Endothelial cell of umbilical vein (primary cell): Measurements from ENCODE around the gene EDA. TPM values are rescaled to one million over a fixed set of nuclear protein-coding genes. Genes with fewer than 3 reads are reported as not detected.

Experiments used
- BruUV-seq: library from RNA; stranded (reverse); fragments of 400-500 nt; replicated peaks from 2 replicates; lab custom pipeline; 2021; lab: Mats Ljungman, UMichigan
- CTCF ChIA-PET: fragments of 300-600, 350-600 bp; sonication (Branson Sonifier 250); formaldehyde crosslinking; loops from one replicate; lab custom pipeline; 2021; ENCODE audit warnings: antibody characterized with exemption, inconsistent platforms; lab: Charles Lee
- POLR2A ChIA-PET: fragments of 300-600, 350-600 bp; sonication (Branson Sonifier 250); formaldehyde crosslinking; loops from one replicate; lab custom pipeline; 2021; ENCODE audit warnings: antibody characterized with exemption, inconsistent platforms; lab: Charles Lee
- DNase-seq: peaks from one replicate; pipeline ENCODE4 v3.0.0-alpha.2; 2011; ENCODE audit warnings: low read depth, low spot score
- FAIRE-seq: peaks from 2 replicates; lab custom pipeline; 2011; peaks lifted over from hg19 to GRCh38; lab: Jason Lieb, UNC
- H2AFZ ChIP-seq: 2 replicates; pipeline ENCODE4 v1.6.0; 2012; ENCODE audit warnings: low read depth, low read length, control low read depth, inconsistent platforms
- H3K27ac ChIP-seq: 2 replicates; pipeline ENCODE4 v1.5.1; 2011; ENCODE audit warnings: low read depth, mild to moderate bottlenecking, control low read depth, low read length, moderate library complexity; ENCODE audit not compliant: insufficient read depth
- H3K27me3 ChIP-seq, 2 experiments: 2 replicates each; pipeline versions ENCODE4 v1.6.0 to v1.6.1; 2011; ENCODE audit warnings: low read length in 2 of 2, mixed read lengths in 1 of 2; ENCODE audit not compliant: control insufficient read depth in 2 of 2, insufficient read depth in 2 of 2
- H3K36me3 ChIP-seq, 2 experiments: 2 replicates in 1 of 2; 3 replicates in 1 of 2; pipeline ENCODE4 v1.5.1; 2011; ENCODE audit warnings: low read length in 2 of 2, mild to moderate bottlenecking in 1 of 2, moderate library complexity in 1 of 2; ENCODE audit not compliant: control insufficient read depth in 2 of 2, insufficient read depth in 2 of 2; ENCODE audit errors: extremely low read depth in 1 of 2
- H3K4me1 ChIP-seq: 3 replicates; pipeline ENCODE4 v1.5.1; 2011; ENCODE audit warnings: mild to moderate bottlenecking, low read length; ENCODE audit not compliant: control insufficient read depth, insufficient read depth; ENCODE audit errors: extremely low read depth
- H3K4me2 ChIP-seq: 2 replicates; pipeline ENCODE4 v1.6.1; 2011; ENCODE audit warnings: low read length, control low read depth, mixed read lengths; ENCODE audit not compliant: insufficient read depth
- H3K4me3 ChIP-seq, 3 experiments: fragments of 200-600 bp in 1 of 3; sonication (generic), shearing (Covaris generic) in 1 of 3; replicated peaks in 1 of 3; 2 replicates each; pipeline ENCODE4 v1.5.1; 2011 to 2016; ENCODE audit warnings: control low read depth in 3 of 3, low read length in 3 of 3, mild to moderate bottlenecking in 2 of 3, inconsistent platforms in 1 of 3, low read depth in 1 of 3, moderate library complexity in 1 of 3; ENCODE audit not compliant: insufficient read depth in 1 of 3
- H3K79me2 ChIP-seq: 2 replicates; pipeline ENCODE4 v1.6.0; 2012; ENCODE audit warnings: low read length, inconsistent platforms; ENCODE audit not compliant: control insufficient read depth, insufficient read depth
- H3K9ac ChIP-seq: replicated peaks from 2 replicates; pipeline ENCODE3; 2011; ENCODE audit warnings: low read length, control low read depth; ENCODE audit not compliant: insufficient read depth; ENCODE audit errors: extremely low read depth
- H3K9me1 ChIP-seq: replicated peaks from 3 replicates; pipeline ENCODE4 v1.6.0; 2011; ENCODE audit warnings: mild to moderate bottlenecking, low read length; ENCODE audit not compliant: control insufficient read depth, insufficient read depth; ENCODE audit errors: extremely low read depth
- H3K9me3 ChIP-seq: replicated peaks from 2 replicates; pipeline ENCODE4 v1.5.1; 2012; ENCODE audit warnings: low read length, inconsistent platforms; ENCODE audit not compliant: control insufficient read depth, insufficient read depth
- H4K20me1 ChIP-seq: replicated peaks from 2 replicates; pipeline ENCODE3; 2011; ENCODE audit warnings: mild to moderate bottlenecking, low read length; ENCODE audit not compliant: control insufficient read depth, insufficient read depth; ENCODE audit errors: extremely low read depth
- GATA2 ChIP-seq: IDR thresholded peaks from 2 replicates; pipeline ENCODE4 v1.7.0; 2011; ENCODE audit warnings: low read depth, mild to moderate bottlenecking, moderate library complexity, mixed read lengths, low read length; ENCODE audit not compliant: insufficient read length, insufficient read depth
- MYC ChIP-seq: IDR thresholded peaks from one replicate; pipeline ENCODE4 v1.6.1; 2011; ENCODE audit warnings: mild to moderate bottlenecking, low read depth, low read length
- POLR2A ChIP-seq: IDR thresholded peaks from 2 replicates; pipeline ENCODE4 v1.6.1; 2012; ENCODE audit warnings: low read depth, mild to moderate bottlenecking, control low read depth, low read length
- dilution Hi-C: fragments of 300-500 bp; cut with MboI; formaldehyde crosslinking; loops from one replicate; pipeline ENCODE4 v1.15.0; 2019; ENCODE audit warnings: low sequenced_read_pairs; ENCODE audit not compliant: extremely low pct_ligation_motif_present
- intact Hi-C: fragments of 100-400 bp; cut with micrococcal nuclease; formaldehyde crosslinking; loops from one replicate; pipeline ENCODE4 v1.10.0; 2022
- polyA plus RNA-seq, 4 experiments: library from polyadenylated mRNA; depleted of rRNA in 3 of 4; stranded (reverse) in 3 of 4; unstranded in 1 of 4; fragments of >200 nt; gene quantifications; 2 replicates each; pipeline versions ENCODE4 v1.2.1 to v1.2.3, GENCODE V29; 2011 to 2012; ENCODE audit warnings: missing spikeins in 1 of 4
- total RNA-seq: library from RNA; stranded (reverse); gene quantifications from 2 replicates; pipeline ENCODE4 v1.2.3, GENCODE V29; 2021
- TF ChIP-seq, protein P1 (sequence below): IDR thresholded peaks from 2 replicates; pipeline ENCODE4 v1.6.1; 2011; ENCODE audit not compliant: insufficient read depth, insufficient read length

The EDA gene
- total and polyA plus RNA-seq, 2 donors (not counting 3 experiments of a cell fraction or from before 2014, with no cell fraction given) = 0.37 to 1.2 TPM

GRCh38 chrX:70049406-70049805, 433.5 kb downstream of the EDA start:
- CTCF ChIA-PET = no interaction called here
- FAIRE-seq = no peak

GRCh38 chrX:70049925-70050324, 434.0 kb downstream of the EDA start, which contains the start of gene AWAT2:
Gene AWAT2, minus strand, starts transcription at chrX:70049938. Its CDS starts 6 bp downstream, at chrX:70049932.
- dilution Hi-C loops = no loop called here
- no peak within 1 kb of the TSS for H2AFZ ChIP-seq
- intact Hi-C loops = no loop called here
- H3K79me2 ChIP-seq = no peaks in the 10 kb centered on the region
- DNase-seq (no peak), FAIRE-seq (no peak)
- TF ChIP-seq, protein P1, sequence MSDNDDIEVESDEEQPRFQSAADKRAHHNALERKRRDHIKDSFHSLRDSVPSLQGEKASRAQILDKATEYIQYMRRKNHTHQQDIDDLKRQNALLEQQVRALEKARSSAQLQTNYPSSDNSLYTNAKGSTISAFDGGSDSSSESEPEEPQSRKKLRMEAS = no peak
- TF ChIP-seq MYC = no peak
- no peaks in the 10 kb centered on the region for H3K36me3 ChIP-seq
- no peaks in the 10 kb centered on the region for H4K20me1 ChIP-seq
- H3K9me3 ChIP-seq = no peaks in the 10 kb centered on the region
- H3K9ac ChIP-seq = no peak within 1 kb of the TSS
- no peak within 1 kb of the TSS for H3K4me2 ChIP-seq
- no peaks in the 10 kb centered on the region for H3K9me1 ChIP-seq
- H3K4me1 ChIP-seq = peaks cover 19% of the 10 kb centered on the region
- no peak within 1 kb of the TSS for H3K4me3 ChIP-seq
- POLR2A ChIA-PET = no interaction called here
- H3K27me3 ChIP-seq = no peaks in the 10 kb centered on the region
- H3K27ac ChIP-seq = no peak within 1 kb of the TSS
- no TSS peak for BruUV-seq
- CTCF ChIA-PET = no interaction called here

More at GRCh38 chrX:70049406-70049805, 433.5 kb downstream of the EDA start:
- H3K9me1 ChIP-seq = no peaks in the 10 kb centered on the region
- peaks cover 24% of the 10 kb centered on the region for H3K4me1 ChIP-seq
- dilution Hi-C loops = no loop called here
- POLR2A ChIA-PET = no interaction called here
- H3K4me3 ChIP-seq = no peak overlapping the region
- no peak overlapping the region for H3K27ac ChIP-seq
- H3K9me3 ChIP-seq = no peaks in the 10 kb centered on the region
- TF ChIP-seq GATA2 (no peak), MYC (no peak), POLR2A (no peak)
- H4K20me1 ChIP-seq = no peaks in the 10 kb centered on the region
- intact Hi-C loops = no loop called here
- H2AFZ ChIP-seq = no peak overlapping the region
- BruUV-seq = no TSS peak
- no peak overlapping the region for H3K4me2 ChIP-seq
- DNase-seq = no peak
- no peaks in the 10 kb centered on the region for H3K27me3 ChIP-seq
- H3K9ac ChIP-seq = no peak overlapping the region
- H3K36me3 ChIP-seq = no peaks in the 10 kb centered on the region
- no peaks in the 10 kb centered on the region for H3K79me2 ChIP-seq
